Nephron (organoid): ENCODE data around the gene VOPP1.

Experiments
- H3K27ac Mint-ChIP-seq, 3 experiments: 2 replicates each; pipeline ENCODE4 v1.8.0; 2020; ENCODE audit warnings: mixed read lengths in 3 of 3, mild to moderate bottlenecking in 2 of 3, moderate library complexity in 1 of 3
- H3K27me3 Mint-ChIP-seq: 2 replicates; pipeline ENCODE4 v1.8.0; 2021; ENCODE audit warnings: low read depth, mild to moderate bottlenecking, moderate library complexity, mixed read lengths
- H3K36me3 Mint-ChIP-seq: 2 replicates; pipeline ENCODE4 v1.8.0; 2020; ENCODE audit warnings: low read depth, mixed read lengths
- H3K4me1 Mint-ChIP-seq: 2 replicates; pipeline ENCODE4 v1.8.0; 2020; ENCODE audit warnings: mixed read lengths
- H3K4me3 Mint-ChIP-seq, 3 experiments: 2 replicates each; pipeline ENCODE4 v1.8.0; 2020; ENCODE audit warnings: mild to moderate bottlenecking in 3 of 3, mixed read lengths in 3 of 3, moderate library complexity in 2 of 3
- H3K9me3 Mint-ChIP-seq: 2 replicates; pipeline ENCODE4 v1.8.0; 2020; ENCODE audit warnings: mixed read lengths
- CTCF ChIP-seq, 3 experiments: fragments of 200-600 bp; sonication (generic); IDR thresholded peaks; one replicate each; pipeline ENCODE4 v1.5.0; 2021; ENCODE audit warnings: antibody characterized with exemption in 3 of 3; ENCODE audit not compliant: unreplicated experiment in 3 of 3

Gene VOPP1

GRCh38 chr7:55573234-55573900 is 1.1 kb upstream of the VOPP1 start:
- Mint-ChIP-seq H3K27ac (peak overlapping the region; percentile 71 to 92 (median 90)), H3K36me3 (no peaks in the 10 kb centered on the region), H3K9me3 (peaks cover under 1% of the 10 kb centered on the region), H3K27me3 (peaks cover 7% of the 10 kb centered on the region), H3K4me3 (peak overlapping the region; percentile 89 to 94 (median 94)), H3K4me1 (peaks cover 42% of the 10 kb centered on the region)
- no peak for TF ChIP-seq CTCF (IDR thresholded peaks at IDR 0.05; ENCODE audit: unreplicated experiment in 3 of 3)

- Mint-ChIP-seq H3K4me1 (peaks cover 56% of the 10 kb centered on the region), H3K27me3 (peaks cover 7% of the 10 kb centered on the region), H3K4me3 (peak overlapping the region; percentile 92 to 95 (median 92)), H3K36me3 (no peaks in the 10 kb centered on the region), H3K27ac (peak overlapping the region; percentile 86 to 96 (median 86)), H3K9me3 (no peaks in the 10 kb centered on the region)
- no peak for TF ChIP-seq CTCF (IDR thresholded peaks at IDR 0.05; ENCODE audit: unreplicated experiment in 3 of 3)
These were observed 558 bp downstream of the VOPP1 start for GRCh38 chr7:55571511-55572377.

GRCh38 chr7:55570939-55571338 is 1.4 kb downstream of the VOPP1 start:
- Mint-ChIP-seq H3K36me3 (no peaks in the 10 kb centered on the region), H3K27ac (peak overlapping the region; percentile 86 to 96 (median 86)), H3K9me3 (no peaks in the 10 kb centered on the region), H3K4me3 (peak overlapping the region; percentile 92 to 95 (median 92)), H3K27me3 (peaks cover 7% of the 10 kb centered on the region), H3K4me1 (peaks cover 56% of the 10 kb centered on the region)
- no peak for TF ChIP-seq CTCF (IDR thresholded peaks at IDR 0.05; ENCODE audit: unreplicated experiment in 3 of 3)

DNA sequence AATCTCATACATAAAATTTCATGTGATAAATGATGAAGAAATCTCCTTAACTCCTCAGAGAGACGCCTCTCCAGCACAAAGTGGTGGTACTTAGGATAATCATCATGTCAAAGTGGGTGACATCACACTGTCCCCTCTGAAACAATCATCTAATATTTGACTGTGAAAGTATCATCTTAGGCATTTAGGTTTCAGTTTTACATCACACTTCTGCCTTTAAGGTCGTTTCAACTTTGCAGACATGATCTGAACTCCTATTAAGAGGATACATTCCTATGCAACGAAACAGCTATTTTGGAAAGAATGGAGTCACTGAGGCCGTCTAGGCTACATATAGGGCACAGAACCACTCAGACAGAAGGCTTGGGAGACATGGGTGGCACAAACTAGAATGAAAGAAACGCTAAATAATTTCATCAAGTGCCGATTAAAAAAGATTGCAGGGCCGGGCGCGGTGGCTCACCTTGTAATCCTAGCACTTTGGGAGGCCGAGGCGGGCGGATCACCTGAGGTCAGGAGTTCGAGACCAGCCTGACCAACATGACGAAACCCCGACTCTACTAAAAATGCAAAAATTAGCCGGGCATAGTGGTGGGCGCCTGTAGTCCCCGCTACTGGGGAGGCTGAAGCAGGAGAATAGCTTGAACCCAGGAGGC is 2.0 kb downstream of the VOPP1 start:
- Mint-ChIP-seq H3K36me3 (no peaks in the 10 kb centered on the region), H3K27me3 (peaks cover 3% of the 10 kb centered on the region), H3K9me3 (no peaks in the 10 kb centered on the region), H3K27ac (peak overlapping the region; percentile 75 to 86 (median 83)), H3K4me3 (peak overlapping the region; percentile 80 to 92 (median 81)), H3K4me1 (peaks cover 56% of the 10 kb centered on the region)
- TF ChIP-seq CTCF (IDR thresholded peaks at IDR 0.05; ENCODE audit: unreplicated experiment in 3 of 3): no peak

- H3K4me1 Mint-ChIP-seq: peaks cover 56% of the 10 kb centered on the region
- no peaks in the 10 kb centered on the region for H3K9me3 Mint-ChIP-seq
- peak overlapping the region; percentile 75 to 86 (median 83) for H3K27ac Mint-ChIP-seq
- TF ChIP-seq CTCF (IDR thresholded peaks at IDR 0.05; ENCODE audit: unreplicated experiment in 3 of 3): no peak
- H3K36me3 Mint-ChIP-seq: no peaks in the 10 kb centered on the region
- H3K27me3 Mint-ChIP-seq: no peaks in the 10 kb centered on the region
- H3K4me3 Mint-ChIP-seq: peak overlapping the region; percentile 51 to 81 (median 68)
These were observed 2.5 kb downstream of the VOPP1 start for GRCh38 chr7:55569797-55570196.
